Kidney capillary endothelial cell (primary cell): Measurements from ENCODE around the gene SAFB.
A peak's percentile ranks its signal among the peaks of the same experiment; 100 is the strongest.

Source experiments
- DNase-seq: peaks from one replicate; pipeline ENCODE4 v3.0.0-alpha.2; 2018; ENCODE audit warnings: low spot score

Gene SAFB

DNA sequence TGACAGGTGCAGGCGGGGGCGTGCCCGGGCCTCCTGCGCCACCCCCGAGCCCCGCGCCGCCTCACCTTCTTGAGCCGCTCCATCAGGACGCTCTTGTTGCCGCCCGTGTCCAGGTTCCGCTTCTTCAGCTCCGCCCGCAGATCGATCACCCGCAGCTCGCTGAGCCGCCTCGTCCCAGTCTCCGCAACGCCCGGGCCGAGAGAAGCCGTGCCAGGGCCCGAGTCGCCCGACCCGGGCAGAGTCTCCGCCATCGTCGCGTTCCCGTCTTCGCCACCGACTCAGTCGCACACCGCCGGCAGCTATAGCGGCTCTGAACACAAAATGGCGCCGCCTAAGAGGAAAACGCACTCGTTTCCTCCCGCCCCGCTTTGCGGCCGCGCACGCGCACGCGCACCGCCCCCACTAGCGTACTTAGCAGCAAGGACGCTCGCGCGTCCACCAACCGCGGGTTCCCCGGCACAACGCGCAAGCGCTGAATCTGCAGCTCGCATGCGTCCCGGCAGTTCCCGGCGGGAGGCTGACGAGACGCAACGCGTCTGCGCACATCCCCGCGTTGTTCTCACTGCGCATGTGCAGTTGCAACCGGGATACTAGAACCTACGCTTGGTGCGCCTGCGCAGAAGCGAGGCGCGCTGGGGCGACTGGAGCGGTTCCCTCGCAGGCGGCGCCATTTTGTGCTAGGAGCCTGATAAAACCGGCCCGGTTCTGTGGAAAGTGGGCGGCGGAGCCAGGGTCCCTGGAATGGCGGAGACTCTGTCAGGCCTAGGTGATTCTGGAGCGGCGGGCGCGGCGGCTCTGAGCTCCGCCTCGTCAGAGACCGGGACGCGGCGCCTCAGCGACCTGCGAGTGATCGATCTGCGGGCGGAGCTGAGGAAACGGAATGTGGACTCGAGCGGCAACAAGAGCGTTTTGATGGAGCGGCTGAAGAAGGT, at the start of gene SAFB, which contains the start of gene SAFB2:
SAFB (plus strand) TSS at position 619 of the 932 bp plus-strand sequence; CDS start at position 742, 123 bp downstream.
SAFB2 (minus strand) TSS at position 312 of the 932 bp plus-strand sequence; CDS start at position 251, 61 bp downstream.
- peak; percentile 100 for DNase-seq

DNA sequence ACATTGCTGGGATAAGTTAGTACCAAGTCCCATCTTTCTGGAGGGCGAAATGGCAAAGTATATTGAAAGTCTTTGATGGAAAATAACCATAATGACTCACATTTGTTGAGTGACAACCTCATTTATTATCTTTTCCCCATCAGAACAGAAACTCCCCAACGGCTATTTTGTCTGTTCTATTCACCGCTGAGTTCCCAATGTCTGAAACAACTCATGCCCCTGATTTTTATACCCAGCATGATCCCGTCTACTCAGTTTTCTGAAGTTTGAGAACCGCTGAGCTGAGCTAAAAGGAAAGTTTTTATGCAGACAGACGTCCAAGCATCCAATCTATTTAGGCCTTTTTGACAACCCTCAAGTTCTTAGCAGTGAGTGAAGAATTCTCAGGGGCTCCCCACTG, 47.3 kb upstream of the SAFB start:
- no peak for DNase-seq

- peak; percentile 48 for DNase-seq
Observed at GRCh38 chr19:5578097-5578846, 44.6 kb upstream of the SAFB start.

- no peak for DNase-seq
Observed at GRCh38 chr19:5579286-5579685, 43.6 kb upstream of the SAFB start.

DNA sequence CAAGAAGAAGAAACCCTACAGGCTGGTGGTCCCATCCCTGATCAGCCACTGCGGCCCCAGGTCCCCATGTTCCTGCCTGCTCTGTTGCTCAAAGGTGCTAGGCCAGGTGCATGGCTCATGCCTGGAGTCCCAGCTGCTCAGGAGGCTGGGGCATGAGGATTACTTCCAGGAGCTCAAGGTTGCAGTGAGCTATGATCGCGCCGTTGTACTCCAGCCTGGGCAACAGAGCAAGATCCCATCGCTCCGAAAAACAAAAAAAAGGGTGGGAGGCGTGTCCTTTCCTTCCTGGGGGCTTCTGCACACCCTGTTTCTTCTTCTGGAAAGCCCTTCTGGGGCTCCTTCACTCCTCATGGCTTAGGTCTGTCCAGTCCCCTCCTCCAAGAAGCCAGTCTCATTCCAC, 43.2 kb upstream of the SAFB start:
- DNase-seq, result no peak

- DNase-seq, result no peak
Observed at GRCh38 chr19:5580161-5580571, 42.7 kb upstream of the SAFB start.

GRCh38 chr19:5585461-5586299, 37.2 kb upstream of the SAFB start:
- DNase-seq, result no peak

DNA sequence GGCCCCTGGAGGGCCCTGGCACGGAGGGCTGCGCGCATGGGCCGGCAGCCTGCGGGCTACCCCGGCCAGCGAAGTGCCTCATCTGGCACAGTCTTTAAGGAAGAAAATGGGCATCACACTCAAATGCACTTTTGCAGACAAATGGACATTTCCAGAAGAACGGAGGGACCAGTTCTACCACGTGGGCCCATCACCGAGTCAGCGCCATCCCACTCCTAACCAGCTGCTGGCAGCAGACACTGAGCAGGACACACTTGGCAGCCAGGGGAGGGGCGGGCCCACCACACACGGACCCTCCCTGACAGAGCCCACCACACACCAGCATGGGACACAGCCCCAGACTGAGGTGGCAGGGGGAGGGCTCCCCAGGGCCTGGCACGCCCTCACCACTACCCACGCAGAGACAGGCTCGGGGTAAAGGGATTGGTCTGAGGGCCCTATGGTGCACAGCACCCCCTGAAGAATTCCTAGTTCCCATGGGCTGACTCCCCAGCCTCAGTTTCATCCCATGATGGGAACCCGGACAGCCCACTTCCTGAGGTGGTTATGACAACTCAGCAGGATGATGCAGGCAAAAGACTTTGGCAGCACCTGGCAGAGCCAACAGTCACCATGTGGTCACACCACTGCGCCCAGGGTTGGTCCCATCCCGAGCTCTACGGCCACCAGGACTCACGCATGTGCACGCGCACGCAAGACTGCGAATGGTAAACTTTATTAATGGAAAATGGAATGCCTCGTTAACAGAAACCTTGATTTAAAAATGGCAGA, 36.4 kb upstream of the SAFB start:
- DNase-seq, result no peak

GRCh38 chr19:5587071-5587455, 35.8 kb upstream of the SAFB start:
- DNase-seq, result no peak

DNA sequence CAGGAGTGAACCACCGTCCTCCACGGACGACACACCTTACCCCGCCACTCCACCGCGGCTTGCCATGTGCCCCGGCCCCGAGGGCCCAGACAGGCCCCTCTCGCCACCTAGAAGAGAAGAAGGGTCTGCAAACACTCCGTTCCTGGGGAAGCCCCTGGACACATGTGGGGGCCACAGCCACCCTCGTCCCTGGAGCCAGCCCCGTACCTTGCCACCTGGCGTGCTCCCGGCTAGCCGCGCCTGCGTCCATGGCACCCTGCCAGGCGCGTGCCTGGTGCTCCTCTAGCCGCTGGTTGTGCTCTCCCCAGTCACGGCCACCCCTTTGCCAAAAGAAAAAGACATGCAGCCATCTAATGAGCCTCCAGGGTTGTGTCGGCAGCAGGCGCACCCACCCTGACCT, 35.2 kb upstream of the SAFB start:
- DNase-seq, result no peak

GRCh38 chr19:5588441-5588840, 34.4 kb upstream of the SAFB start:
- DNase-seq, result no peak

- no peak for DNase-seq
Observed at GRCh38 chr19:5588906-5589676, 33.8 kb upstream of the SAFB start.

DNA sequence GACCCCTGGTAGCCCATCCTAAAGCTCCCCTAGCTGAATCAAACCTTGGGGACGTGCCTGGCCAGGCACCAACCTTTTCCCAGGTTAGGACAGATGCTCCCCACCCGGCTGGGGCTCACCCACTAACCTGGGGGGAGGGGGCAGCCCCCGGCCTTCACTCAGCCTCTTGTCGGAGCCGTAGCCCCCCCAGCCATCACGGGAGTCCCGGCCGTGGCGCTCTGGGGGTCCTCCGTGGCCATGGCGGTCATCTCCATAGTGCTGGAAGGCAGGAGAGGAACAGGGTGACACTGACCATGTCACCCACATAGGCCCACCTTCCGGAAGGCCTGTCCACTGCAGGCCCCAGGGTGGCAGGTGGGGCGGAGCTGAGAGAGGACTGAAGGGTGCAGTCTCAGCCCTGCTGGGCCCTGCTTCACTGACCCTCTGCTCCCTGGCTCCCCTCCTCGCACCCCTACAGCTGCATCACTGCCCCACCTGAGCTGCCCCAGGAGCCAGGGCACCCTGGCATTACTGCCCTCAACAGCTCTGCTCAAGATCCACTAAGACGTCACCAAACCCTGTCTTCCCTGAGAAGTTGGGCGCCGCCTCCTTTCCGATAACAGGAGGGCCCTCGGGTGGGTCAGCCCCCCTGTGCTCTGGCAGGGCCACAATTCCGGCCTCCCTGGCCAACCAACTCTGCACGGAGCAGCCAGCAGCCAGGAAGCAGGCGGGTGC, 32.6 kb upstream of the SAFB start:
- no peak for DNase-seq

DNA sequence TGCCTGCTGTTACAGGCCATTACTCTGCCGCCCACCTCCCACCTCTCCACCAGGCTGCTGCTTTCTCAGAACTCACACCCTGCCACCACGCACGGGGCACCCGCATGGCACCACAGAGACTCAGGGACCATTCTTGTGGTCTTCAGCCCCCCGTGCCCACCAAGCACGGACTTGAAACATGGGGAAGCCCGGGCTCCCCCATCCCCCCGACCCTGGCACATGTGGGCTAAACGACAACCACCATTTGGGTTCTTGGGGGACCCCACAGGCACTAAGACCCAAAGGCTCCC, 32.1 kb upstream of the SAFB start:
- DNase-seq, result no peak

DNA sequence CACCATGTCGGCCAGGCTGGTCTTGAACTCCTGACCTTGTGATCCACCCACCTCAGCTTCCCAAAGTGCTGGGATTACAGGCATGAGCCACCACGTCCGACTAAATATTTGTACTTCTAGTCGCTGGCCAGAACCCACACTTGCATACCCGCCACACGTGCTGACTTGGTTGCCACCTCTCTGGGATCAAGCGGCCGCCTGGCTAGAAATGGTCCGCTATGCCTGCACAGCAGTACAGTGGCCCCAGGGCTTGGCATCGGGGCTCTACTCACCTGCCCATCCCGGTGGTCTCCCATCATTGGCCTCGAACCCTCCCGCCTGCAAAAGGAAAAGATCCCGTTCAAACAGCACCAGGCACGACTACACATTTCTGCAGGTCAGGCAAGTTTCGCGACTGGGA, 31.4 kb upstream of the SAFB start:
- no peak for DNase-seq

DNA sequence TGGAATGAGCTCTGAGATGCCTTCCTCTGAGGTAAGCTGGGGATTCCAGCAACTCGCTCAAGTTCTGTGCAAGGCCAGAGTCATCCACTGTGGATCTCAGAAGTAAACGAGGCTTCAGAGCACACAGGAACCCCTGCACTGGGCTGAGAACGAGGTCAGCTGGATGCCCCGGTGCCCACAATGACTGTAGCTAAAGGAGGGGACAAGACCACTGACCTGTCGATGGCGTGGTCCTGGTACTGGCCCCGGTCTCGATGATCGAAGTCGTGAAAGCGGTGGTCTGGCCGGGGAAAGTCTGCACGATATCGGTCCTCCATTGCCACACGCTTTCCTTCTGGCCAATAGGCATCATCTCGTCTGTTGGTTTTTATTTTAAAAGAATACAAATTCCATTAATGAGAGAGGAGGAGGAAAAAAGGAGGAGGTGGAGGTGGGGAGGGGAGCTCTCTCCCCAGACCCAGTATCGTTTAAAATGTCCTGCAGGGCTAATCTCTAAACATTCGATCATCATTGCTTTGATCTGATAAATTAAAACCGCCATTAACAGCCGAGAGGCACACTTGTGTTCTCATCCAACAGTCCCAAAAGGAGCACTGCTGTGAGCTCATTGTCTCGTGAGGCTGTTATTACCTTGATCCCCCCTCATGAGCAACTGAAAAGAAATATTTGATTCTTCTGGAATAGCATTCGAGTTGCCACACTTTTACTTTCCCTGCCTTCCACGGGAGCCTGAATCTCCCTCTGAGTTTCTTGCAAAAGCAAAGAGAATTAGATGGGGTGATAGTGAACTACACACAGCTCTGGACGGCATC, 30.1 kb upstream of the SAFB start:
- no peak for DNase-seq

GRCh38 chr19:5593343-5594255, 29.3 kb upstream of the SAFB start:
- DNase-seq, result no peak

DNA sequence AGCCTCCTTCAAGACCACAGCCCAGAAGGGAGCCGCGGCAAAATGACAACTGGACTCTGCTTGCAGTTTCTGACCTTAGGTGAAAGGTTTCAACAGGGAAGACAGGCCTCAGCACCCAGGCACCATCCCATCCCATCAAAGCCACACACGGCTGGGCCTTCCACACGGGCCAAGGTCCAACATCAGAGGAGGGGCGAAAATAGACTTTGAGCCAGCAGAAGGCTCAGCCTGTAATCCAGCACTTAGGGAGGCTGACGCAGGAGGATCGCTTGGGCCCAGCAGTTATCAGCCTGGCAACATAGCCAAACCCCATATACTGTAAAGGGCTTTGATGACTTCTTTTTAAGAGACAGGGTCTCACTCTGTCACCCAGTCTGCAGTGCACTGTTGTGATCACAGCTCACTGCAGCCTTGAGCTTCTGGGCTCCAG, 28.3 kb upstream of the SAFB start:
- no peak for DNase-seq
